ENCODE results near the gene LST1.
A peak's percentile ranks its signal among the peaks of the same experiment; 100 is the strongest.

Gene LST1

GRCh38 chr6:31567531-31568370 lies 18.3 kb upstream of the LST1 start:
- DNase-seq, result no peak
- no peak overlapping the region for H2BK120ac ChIP-seq (ENCODE audit: insufficient read depth, low read length, poor library complexity)
- no peak overlapping the region for H2BK5ac ChIP-seq (ENCODE audit: low read depth, low read length, poor library complexity)
- no peak overlapping the region for H2AK5ac ChIP-seq (ENCODE audit: low read length)
- no peak overlapping the region for H3K23ac ChIP-seq (ENCODE audit: low read length)
- H3K4me1 ChIP-seq (ENCODE audit: control insufficient read depth in 1 of 2, insufficient read depth in 2 of 2, low read length in 2 of 2), result peaks cover 3 to 6% of the 10 kb centered on the region in 2 experiments
- no peak overlapping the region for H3K4ac ChIP-seq (ENCODE audit: low read depth, low read length)
- H3K9me3 ChIP-seq (ENCODE audit: insufficient read depth, low read depth, low read length), result no peaks in the 10 kb centered on the region
- H3K27ac ChIP-seq (ENCODE audit: low read depth, low read length), result no peak overlapping the region
- H3K4me3 ChIP-seq (ENCODE audit: low read depth, low read length), result no peak overlapping the region
- H3K79me2 ChIP-seq (ENCODE audit: control insufficient read depth, insufficient read depth, low read length, poor library complexity), result no peaks in the 10 kb centered on the region
- no peak overlapping the region for H3K9ac ChIP-seq (ENCODE audit: low read length)
- H3K18ac ChIP-seq (ENCODE audit: low read length), result no peak overlapping the region
- H3K14ac ChIP-seq (ENCODE audit: low read length), result no peak overlapping the region
- no peak overlapping the region for H4K12ac ChIP-seq (ENCODE audit: low read depth, low read length)
- H3K27me3 ChIP-seq (ENCODE audit: insufficient read depth, low read length), result no peaks in the 10 kb centered on the region
- no CpG with 5 or more reads among the region's 9 CpGs for WGBS (ENCODE audit: extremely low coverage, insufficient coverage, insufficient read length)
- H3K79me1 ChIP-seq (ENCODE audit: low read length), result peaks cover 3% of the 10 kb centered on the region
- no peak overlapping the region for H4K8ac ChIP-seq (ENCODE audit: low read depth, low read length)
- no peak overlapping the region for H3K4me2 ChIP-seq (ENCODE audit: low read length)
- H2AFZ ChIP-seq (ENCODE audit: insufficient read depth, low read length, poor library complexity), result no peak overlapping the region
- no peaks in the 10 kb centered on the region for H3K36me3 ChIP-seq (ENCODE audit: control insufficient read depth in 1 of 2, insufficient read depth in 2 of 2, low read length in 2 of 2)
- H4K91ac ChIP-seq (ENCODE audit: low read depth, low read length), result no peak overlapping the region
- no peak overlapping the region for H2BK12ac ChIP-seq (ENCODE audit: low read length)

GRCh38 chr6:31568537-31568961 lies 17.5 kb upstream of the LST1 start:
- no peak overlapping the region for H3K9ac ChIP-seq (ENCODE audit: low read length)
- peak overlapping the region; percentile 72 for H2BK12ac ChIP-seq (ENCODE audit: low read length)
- no peak overlapping the region for H3K4me2 ChIP-seq (ENCODE audit: low read length)
- peak; percentile 31 to 44 for DNase-seq
- no peak overlapping the region for H2AFZ ChIP-seq (ENCODE audit: insufficient read depth, low read length, poor library complexity)
- no peak overlapping the region for H3K14ac ChIP-seq (ENCODE audit: low read length)
- WGBS (ENCODE audit: extremely low coverage, insufficient coverage, insufficient read length), result no CpG with 5 or more reads among the region's 3 CpGs
- H3K4ac ChIP-seq (ENCODE audit: low read depth, low read length), result no peak overlapping the region
- H3K27me3 ChIP-seq (ENCODE audit: insufficient read depth, low read length), result no peaks in the 10 kb centered on the region
- no peak overlapping the region for H3K4me3 ChIP-seq (ENCODE audit: low read depth, low read length)
- H2BK5ac ChIP-seq (ENCODE audit: low read depth, low read length, poor library complexity), result no peak overlapping the region
- H3K23ac ChIP-seq (ENCODE audit: low read length), result no peak overlapping the region
- peaks cover 8 to 9% of the 10 kb centered on the region in 2 experiments for H3K4me1 ChIP-seq (ENCODE audit: control insufficient read depth in 1 of 2, insufficient read depth in 2 of 2, low read length in 2 of 2)
- no peak overlapping the region for H4K8ac ChIP-seq (ENCODE audit: low read depth, low read length)
- no peak overlapping the region for H4K91ac ChIP-seq (ENCODE audit: low read depth, low read length)
- H4K12ac ChIP-seq (ENCODE audit: low read depth, low read length), result no peak overlapping the region
- H3K79me2 ChIP-seq (ENCODE audit: control insufficient read depth, insufficient read depth, low read length, poor library complexity), result no peaks in the 10 kb centered on the region
- no peak overlapping the region for H2BK120ac ChIP-seq (ENCODE audit: insufficient read depth, low read length, poor library complexity)
- H3K36me3 ChIP-seq (ENCODE audit: control insufficient read depth in 1 of 2, insufficient read depth in 2 of 2, low read length in 2 of 2), result no peaks in the 10 kb centered on the region
- no peaks in the 10 kb centered on the region for H3K9me3 ChIP-seq (ENCODE audit: insufficient read depth, low read depth, low read length)
- H3K79me1 ChIP-seq (ENCODE audit: low read length), result peaks cover 6% of the 10 kb centered on the region
- H3K27ac ChIP-seq (ENCODE audit: low read depth, low read length), result no peak overlapping the region
- peak overlapping the region; percentile 84 for H2AK5ac ChIP-seq (ENCODE audit: low read length)
- H3K18ac ChIP-seq (ENCODE audit: low read length), result no peak overlapping the region

GRCh38 chr6:31569861-31570536 lies 16.1 kb upstream of the LST1 start:
- Histone ChIP-seq H2AFZ (ENCODE audit: insufficient read depth, low read length, poor library complexity) (no peak overlapping the region), H3K9ac (ENCODE audit: low read length) (no peak overlapping the region), H3K4me3 (ENCODE audit: low read depth, low read length) (no peak overlapping the region), H3K4me1 (ENCODE audit: control insufficient read depth in 1 of 2, insufficient read depth in 2 of 2, low read length in 2 of 2) (peaks cover 21 to 22% of the 10 kb centered on the region in 2 experiments), H3K23ac (ENCODE audit: low read length) (no peak overlapping the region), H3K4ac (ENCODE audit: low read depth, low read length) (no peak overlapping the region), H2BK120ac (ENCODE audit: insufficient read depth, low read length, poor library complexity) (no peak overlapping the region), H4K91ac (ENCODE audit: low read depth, low read length) (no peak overlapping the region), H2AK5ac (ENCODE audit: low read length) (no peak overlapping the region), H3K27me3 (ENCODE audit: insufficient read depth, low read length) (no peaks in the 10 kb centered on the region), H3K79me2 (ENCODE audit: control insufficient read depth, insufficient read depth, low read length, poor library complexity) (no peaks in the 10 kb centered on the region), H3K27ac (ENCODE audit: low read depth, low read length) (no peak overlapping the region), H4K8ac (ENCODE audit: low read depth, low read length) (no peak overlapping the region), H3K14ac (ENCODE audit: low read length) (no peak overlapping the region), H2BK5ac (ENCODE audit: low read depth, low read length, poor library complexity) (no peak overlapping the region), H3K36me3 (ENCODE audit: control insufficient read depth in 1 of 2, insufficient read depth in 2 of 2, low read length in 2 of 2) (no peaks in the 10 kb centered on the region), H3K4me2 (ENCODE audit: low read length) (no peak overlapping the region), H3K79me1 (ENCODE audit: low read length) (peaks cover 15% of the 10 kb centered on the region), H4K12ac (ENCODE audit: low read depth, low read length) (no peak overlapping the region), H3K18ac (ENCODE audit: low read length) (no peak overlapping the region), H2BK12ac (ENCODE audit: low read length) (no peak overlapping the region), H3K9me3 (ENCODE audit: insufficient read depth, low read depth, low read length) (no peaks in the 10 kb centered on the region)
- no peak for DNase-seq
- no CpG with 5 or more reads among the region's 1 CpG for WGBS (ENCODE audit: extremely low coverage, insufficient coverage, insufficient read length)

GRCh38 chr6:31572041-31572911 lies 13.8 kb upstream of the LST1 start, which contains the start of gene LTA:
Gene LTA (plus strand): TSS chr6:31572289. CDS start chr6:31572743, 454 bp downstream.
- H3K4ac ChIP-seq (ENCODE audit: low read depth, low read length), result no peak within 1 kb of the TSS
- H3K14ac ChIP-seq (ENCODE audit: low read length), result no peak within 1 kb of the TSS
- H3K36me3 ChIP-seq (ENCODE audit: control insufficient read depth in 1 of 2, insufficient read depth in 2 of 2, low read length in 2 of 2), result no peaks in the 10 kb centered on the region
- no peaks in the 10 kb centered on the region for H3K9me3 ChIP-seq (ENCODE audit: insufficient read depth, low read depth, low read length)
- H3K79me1 ChIP-seq (ENCODE audit: low read length), result peaks cover 29% of the 10 kb centered on the region
- no peak within 1 kb of the TSS for H3K23ac ChIP-seq (ENCODE audit: low read length)
- no peak within 1 kb of the TSS for H3K18ac ChIP-seq (ENCODE audit: low read length)
- H3K4me1 ChIP-seq (ENCODE audit: control insufficient read depth in 1 of 2, insufficient read depth in 2 of 2, low read length in 2 of 2), result peaks cover 41 to 42% of the 10 kb centered on the region in 2 experiments
- H2BK120ac ChIP-seq (ENCODE audit: insufficient read depth, low read length, poor library complexity), result peak within 1 kb of the TSS; percentile 25
- H3K27ac ChIP-seq (ENCODE audit: low read depth, low read length), result no peak within 1 kb of the TSS
- H2AFZ ChIP-seq (ENCODE audit: insufficient read depth, low read length, poor library complexity), result no peak within 1 kb of the TSS
- H3K79me2 ChIP-seq (ENCODE audit: control insufficient read depth, insufficient read depth, low read length, poor library complexity), result no peaks in the 10 kb centered on the region
- H2AK5ac ChIP-seq (ENCODE audit: low read length), result peak within 1 kb of the TSS; percentile 65
- no peak within 1 kb of the TSS for H4K8ac ChIP-seq (ENCODE audit: low read depth, low read length)
- H2BK12ac ChIP-seq (ENCODE audit: low read length), result peak within 1 kb of the TSS; percentile 93
- DNase-seq, result no peak
- peak within 1 kb of the TSS; percentile 45 for H2BK5ac ChIP-seq (ENCODE audit: low read depth, low read length, poor library complexity)
- WGBS (ENCODE audit: extremely low coverage, insufficient coverage, insufficient read length), result no CpG with 5 or more reads among the region's 27 CpGs
- H4K91ac ChIP-seq (ENCODE audit: low read depth, low read length), result peak within 1 kb of the TSS; percentile 82
- no peak within 1 kb of the TSS for H3K9ac ChIP-seq (ENCODE audit: low read length)
- no peak within 1 kb of the TSS for H3K4me3 ChIP-seq (ENCODE audit: low read depth, low read length)
- no peak within 1 kb of the TSS for H3K4me2 ChIP-seq (ENCODE audit: low read length)
- H4K12ac ChIP-seq (ENCODE audit: low read depth, low read length), result no peak within 1 kb of the TSS
- H3K27me3 ChIP-seq (ENCODE audit: insufficient read depth, low read length), result no peaks in the 10 kb centered on the region
